GM11168 (cell line): ENCODE data around the gene ZNF503.

Experiments
- in situ Hi-C: fragments of 300-500 bp; cut with MboI; formaldehyde crosslinking; loops from one replicate; pipeline ENCODE4 v1.12.0; 2022; ENCODE audit warnings: low sequenced_read_pairs; ENCODE audit not compliant: unreplicated experiment

ZNF503 gene

DNA sequence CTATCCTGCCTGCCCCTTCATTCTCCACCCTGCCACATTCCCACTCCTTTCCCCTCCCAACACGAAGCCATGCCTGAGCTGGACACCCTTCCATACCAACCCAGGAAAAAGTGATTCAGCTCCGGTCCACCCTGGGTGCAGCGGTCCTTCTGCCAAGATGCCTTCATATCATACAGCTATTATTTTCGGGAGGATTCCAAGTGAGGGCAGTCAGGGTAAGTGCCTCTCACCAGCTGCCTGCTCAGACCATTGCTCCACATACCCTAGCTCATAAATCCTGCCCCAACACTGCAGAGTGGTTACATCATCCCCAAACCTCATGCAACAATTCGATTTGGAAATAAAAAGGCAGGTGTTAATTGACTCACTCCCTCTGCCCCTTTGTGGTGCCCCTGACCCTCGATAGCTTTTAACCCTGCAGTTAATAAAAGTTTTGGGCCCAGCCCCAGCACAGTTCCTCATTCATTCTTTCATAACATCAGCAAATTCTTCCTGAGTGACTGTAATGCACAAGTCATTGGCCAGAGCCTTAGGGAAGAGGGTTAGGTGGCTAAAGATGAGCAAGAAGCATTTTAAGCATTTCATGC, 42.6 kb downstream of the ZNF503 start:
- in situ Hi-C loops = no loop called here

DNA sequence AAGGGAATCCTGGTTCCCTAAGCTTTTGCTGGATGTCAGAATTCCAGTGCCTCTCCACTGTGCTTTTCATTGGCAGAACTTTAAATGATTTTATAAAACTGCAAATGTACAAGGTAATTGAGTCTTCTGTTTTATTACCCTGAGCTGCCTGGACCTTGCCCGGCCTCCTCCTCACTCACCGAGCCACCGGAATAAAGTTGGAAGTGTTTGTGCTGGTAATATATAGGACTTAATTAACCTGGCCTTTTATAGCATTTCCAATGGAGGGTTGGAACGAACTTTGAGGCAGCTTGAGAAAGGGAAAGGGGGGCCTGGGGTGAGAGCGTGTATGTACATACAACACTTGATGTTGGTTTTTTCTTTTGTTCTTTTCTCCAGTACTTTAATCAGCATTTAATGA, 43.4 kb downstream of the ZNF503 start:
- in situ Hi-C loops = no loop called here

DNA sequence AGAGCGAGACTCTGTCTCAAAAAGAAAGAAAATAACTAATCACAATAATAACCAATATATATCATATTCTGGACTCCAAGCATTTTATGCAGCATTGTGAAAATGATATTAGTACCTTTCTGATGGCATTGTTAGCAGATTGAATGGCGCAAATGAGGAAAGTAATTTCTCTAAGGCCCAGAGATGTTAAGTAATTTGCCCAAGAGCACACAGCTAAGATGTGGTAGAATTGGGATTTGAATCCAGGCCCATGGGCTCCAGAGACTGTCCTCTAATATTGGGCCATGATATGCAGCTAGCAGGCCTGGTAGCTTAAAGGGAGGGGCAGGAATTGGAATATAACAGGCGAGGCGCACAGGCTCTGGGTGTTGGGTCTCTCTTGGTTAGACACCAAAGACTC, 44.1 kb downstream of the ZNF503 start:
- in situ Hi-C loops = no loop called here

DNA sequence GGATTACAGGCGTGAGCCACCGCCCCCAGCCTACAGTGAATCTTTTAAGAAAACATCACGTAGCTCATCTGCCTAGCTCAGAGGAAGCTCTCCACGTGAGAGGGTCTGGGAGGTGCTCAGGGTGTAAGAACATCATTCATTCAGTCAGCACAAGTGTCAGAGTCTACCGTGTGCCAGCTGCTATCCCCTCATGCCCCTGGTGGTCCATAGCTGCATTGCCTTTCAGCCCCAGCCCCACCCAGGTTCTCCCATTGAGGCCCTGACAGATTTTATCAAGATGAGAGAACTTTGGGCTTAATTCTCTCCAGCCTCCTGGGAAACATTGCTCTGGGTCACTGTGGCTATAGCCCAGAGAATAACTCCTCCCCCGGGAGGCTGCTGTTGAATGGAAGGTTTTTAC, 45.1 kb downstream of the ZNF503 start:
- in situ Hi-C loops = no loop called here

GRCh38 chr10:75355706-75356105, 45.9 kb downstream of the ZNF503 start:
- in situ Hi-C loops = no loop called here

DNA sequence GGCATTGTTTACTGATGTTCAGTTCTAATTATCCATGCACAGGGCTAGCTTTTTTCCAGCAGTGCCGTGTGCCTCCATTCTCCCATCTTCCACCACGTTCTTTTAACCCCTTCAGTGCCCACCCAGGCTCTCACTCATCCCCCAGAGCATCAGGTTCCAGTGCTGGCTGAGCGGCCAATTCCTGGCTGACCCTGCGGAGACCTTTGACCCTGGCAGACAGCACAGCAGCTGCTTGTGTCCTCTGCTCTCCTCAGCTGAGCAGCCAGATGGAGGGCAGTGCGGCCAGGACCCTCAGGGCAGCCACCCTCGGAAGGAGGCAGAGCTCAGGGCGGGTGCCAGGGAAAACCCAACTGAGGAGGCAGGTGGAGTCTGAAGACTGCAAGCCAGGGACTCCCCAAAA, 48.4 kb downstream of the ZNF503 start:
- in situ Hi-C loops = no loop called here

DNA sequence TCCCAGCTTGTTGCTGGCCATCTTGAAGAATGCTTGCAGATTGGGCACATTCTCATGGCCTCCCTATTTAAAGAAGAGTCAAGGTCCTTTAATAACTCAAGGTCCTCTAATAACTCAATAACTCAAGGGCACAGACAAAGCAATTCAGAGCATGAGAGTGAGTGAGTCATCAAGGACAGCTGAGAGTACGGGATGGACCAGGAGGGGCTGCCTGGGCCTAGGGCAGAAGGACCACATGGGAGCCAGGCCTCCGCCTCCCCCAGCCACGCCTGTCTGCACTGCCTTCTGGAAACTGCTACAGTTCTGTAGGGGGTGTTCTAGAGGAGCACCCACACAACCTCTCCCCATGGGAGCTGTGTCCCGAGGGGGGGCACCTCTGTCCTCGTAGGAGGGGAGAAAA, 48.9 kb downstream of the ZNF503 start:
- in situ Hi-C loops = no loop called here

DNA sequence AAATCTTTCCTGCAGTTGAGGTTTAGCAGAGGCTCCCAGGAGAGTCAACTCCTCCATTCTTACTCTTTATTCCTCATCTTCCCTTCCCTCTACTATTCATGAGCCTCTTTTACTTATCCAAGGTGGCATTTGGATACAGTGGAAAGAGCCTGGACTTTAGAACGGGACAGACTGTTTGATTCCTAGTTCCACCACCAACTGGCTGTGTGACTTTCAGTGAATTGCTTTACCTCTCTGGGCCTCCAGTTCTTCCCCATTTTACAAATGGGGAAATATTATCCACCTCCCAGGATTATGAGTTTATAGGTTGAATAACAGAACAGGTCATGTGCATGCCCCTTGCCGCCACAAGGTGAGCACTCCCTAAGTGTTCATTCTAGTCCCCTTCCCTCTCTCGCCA, 49.9 kb downstream of the ZNF503 start:
- in situ Hi-C loops = no loop called here

DNA sequence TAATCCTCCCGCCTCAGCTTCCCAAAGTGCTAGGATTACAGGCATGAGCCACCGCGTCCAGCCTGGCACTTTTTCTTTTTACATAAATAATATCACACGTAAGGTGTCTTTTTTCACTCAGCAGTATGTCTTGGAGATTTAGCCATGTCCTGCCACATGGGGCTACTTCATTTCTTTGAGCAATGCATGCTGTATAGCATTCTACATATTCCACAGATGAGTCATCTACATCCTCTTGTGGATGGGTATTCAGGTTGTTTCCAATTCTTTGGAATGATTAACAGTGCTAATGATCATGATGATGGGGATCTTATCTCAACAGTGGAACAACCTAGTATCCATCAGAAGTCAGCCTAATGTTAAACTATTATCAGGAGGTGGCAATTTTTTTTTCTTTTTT, 50.8 kb downstream of the ZNF503 start:
- in situ Hi-C loops = no loop called here
